ENCODE measurements around the gene ABCC4.

Gene ABCC4

DNA sequence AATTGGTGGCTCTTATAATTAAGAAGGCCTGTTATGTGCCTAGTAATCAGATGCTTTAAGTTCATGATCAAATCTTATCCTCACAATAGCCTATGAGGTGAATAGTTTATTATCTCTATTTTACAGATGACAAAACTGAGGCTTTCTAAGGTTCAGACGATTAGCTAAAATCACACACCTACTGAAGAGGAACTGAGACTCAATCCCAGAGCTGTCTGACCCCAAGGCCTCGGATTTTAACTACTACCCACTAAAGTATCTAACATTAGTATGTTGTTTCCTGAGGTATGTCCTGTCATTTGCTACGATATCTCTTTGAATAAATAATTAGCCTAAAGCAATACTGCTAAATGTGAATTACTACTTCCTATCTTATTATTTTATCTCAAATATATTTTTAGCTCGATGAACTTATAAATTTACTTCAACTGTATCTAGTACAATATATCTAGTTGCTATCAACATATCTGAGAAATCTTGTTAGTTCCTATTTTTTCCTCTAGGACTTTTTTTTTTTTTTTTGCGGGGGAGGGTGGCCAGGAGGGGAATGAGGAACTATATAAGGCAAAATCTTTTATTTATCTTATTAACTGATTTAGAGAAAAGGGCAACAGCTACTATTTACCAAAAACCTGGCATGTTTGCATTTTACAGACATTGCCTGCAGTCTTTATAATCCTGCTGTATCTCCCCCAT lies 118.5 kb downstream of the ABCC4 start:
- POLR2A ChIA-PET, result no interaction called here
- no peak overlapping the region for H3K27ac ChIP-seq (ENCODE audit: extremely low read depth, low read depth, low read length)
- no peak overlapping the region for H3K4me3 ChIP-seq (ENCODE audit: low read depth, low read length)
- TF ChIP-seq SP2 (tag by site-specific recombination; IDR thresholded peaks at IDR 0.05) (no peak), ZNF654 (tag by site-specific recombination; IDR thresholded peaks at IDR 0.05; ENCODE audit: low read depth) (no peak), SCRT1 (tag by site-specific recombination; IDR thresholded peaks at IDR 0.05; ENCODE audit: borderline replicate concordance) (no peak), SCRT2 (tag by site-specific recombination; IDR thresholded peaks at IDR 0.05) (no peak), ZFP69B (tag by site-specific recombination; IDR thresholded peaks at IDR 0.05) (no peak), ZNF624 (tag by site-specific recombination; IDR thresholded peaks at IDR 0.05) (no peak), ZNF843 (tag by site-specific recombination; IDR thresholded peaks at IDR 0.05) (no peak), ZNF416 (tag by site-specific recombination; IDR thresholded peaks at IDR 0.05) (no peak)
- H3K4me1 ChIP-seq (ENCODE audit: control insufficient read depth, insufficient read depth, low read length), result no peaks in the 10 kb centered on the region
- CTCF ChIA-PET, result interaction anchor here (1.0 to 1.1 kb wide), 2 partner anchors 9 to 222 kb away, joined by 4 to 8 read pairs; no protein-coding TSS in a partner anchor
- no peaks in the 10 kb centered on the region for H3K9me3 ChIP-seq (ENCODE audit: control insufficient read depth, insufficient read depth, low read depth, low read length)
- peaks cover 0 to 5% of the 10 kb centered on the region in 2 experiments; a peak in 1 of 3 replicates for H3K36me3 ChIP-seq (ENCODE audit: control insufficient read depth in 2 of 2, insufficient read depth in 1 of 2, low read length in 2 of 2)

- ChIA-PET POLR2A (no interaction called here), CTCF (interaction anchor here (1.0 to 1.4 kb wide), 2 partner anchors 10 to 223 kb away, joined by 4 to 5 read pairs; no protein-coding TSS in a partner anchor)
- no peak for TF ChIP-seq ZNF692 (tag by site-specific recombination; IDR thresholded peaks at IDR 0.05)
- TF ChIP-seq, protein P1, sequence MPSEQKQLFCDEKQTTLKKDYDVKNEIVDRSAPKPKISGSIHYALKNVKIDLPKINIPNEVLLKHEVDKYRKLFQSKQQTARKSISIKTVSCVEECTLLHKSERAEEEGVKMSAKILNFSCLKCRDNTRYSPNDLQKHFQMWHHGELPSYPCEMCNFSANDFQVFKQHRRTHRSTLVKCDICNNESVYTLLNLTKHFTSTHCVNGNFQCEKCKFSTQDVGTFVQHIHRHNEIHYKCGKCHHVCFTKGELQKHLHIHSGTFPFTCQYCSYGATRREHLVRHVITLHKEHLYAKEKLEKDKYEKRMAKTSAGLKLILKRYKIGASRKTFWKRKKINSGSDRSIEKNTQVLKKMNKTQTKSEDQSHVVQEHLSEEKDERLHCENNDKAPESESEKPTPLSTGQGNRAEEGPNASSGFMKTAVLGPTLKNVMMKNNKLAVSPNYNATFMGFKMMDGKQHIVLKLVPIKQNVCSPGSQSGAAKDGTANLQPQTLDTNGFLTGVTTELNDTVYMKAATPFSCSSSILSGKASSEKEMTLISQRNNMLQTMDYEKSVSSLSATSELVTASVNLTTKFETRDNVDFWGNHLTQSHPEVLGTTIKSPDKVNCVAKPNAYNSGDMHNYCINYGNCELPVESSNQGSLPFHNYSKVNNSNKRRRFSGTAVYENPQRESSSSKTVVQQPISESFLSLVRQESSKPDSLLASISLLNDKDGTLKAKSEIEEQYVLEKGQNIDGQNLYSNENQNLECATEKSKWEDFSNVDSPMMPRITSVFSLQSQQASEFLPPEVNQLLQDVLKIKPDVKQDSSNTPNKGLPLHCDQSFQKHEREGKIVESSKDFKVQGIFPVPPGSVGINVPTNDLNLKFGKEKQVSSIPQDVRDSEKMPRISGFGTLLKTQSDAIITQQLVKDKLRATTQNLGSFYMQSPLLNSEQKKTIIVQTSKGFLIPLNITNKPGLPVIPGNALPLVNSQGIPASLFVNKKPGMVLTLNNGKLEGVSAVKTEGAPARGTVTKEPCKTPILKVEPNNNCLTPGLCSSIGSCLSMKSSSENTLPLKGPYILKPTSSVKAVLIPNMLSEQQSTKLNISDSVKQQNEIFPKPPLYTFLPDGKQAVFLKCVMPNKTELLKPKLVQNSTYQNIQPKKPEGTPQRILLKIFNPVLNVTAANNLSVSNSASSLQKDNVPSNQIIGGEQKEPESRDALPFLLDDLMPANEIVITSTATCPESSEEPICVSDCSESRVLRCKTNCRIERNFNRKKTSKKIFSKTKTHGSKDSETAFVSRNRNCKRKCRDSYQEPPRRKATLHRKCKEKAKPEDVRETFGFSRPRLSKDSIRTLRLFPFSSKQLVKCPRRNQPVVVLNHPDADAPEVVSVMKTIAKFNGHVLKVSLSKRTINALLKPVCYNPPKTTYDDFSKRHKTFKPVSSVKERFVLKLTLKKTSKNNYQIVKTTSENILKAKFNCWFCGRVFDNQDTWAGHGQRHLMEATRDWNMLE (tag by site-specific recombination; conservative IDR thresholded peaks at IDR 0.05; ENCODE audit: low read depth), result no peak
- no peak for TF ChIP-seq ZNF138 (tag by site-specific recombination; IDR thresholded peaks at IDR 0.05; ENCODE audit: borderline replicate concordance)
- no peak for TF ChIP-seq ZNF561 (tag by site-specific recombination; IDR thresholded peaks at IDR 0.05; ENCODE audit: borderline replicate concordance)
- no peak for TF ChIP-seq GFI1B (tag by site-specific recombination; IDR thresholded peaks at IDR 0.05)
- TF ChIP-seq, protein P2, sequence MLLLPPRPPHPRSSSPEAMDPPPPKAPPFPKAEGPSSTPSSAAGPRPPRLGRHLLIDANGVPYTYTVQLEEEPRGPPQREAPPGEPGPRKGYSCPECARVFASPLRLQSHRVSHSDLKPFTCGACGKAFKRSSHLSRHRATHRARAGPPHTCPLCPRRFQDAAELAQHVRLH (tag by site-specific recombination; IDR thresholded peaks at IDR 0.05), result no peak
- TF ChIP-seq ZNF571 (tag by site-specific recombination; IDR thresholded peaks at IDR 0.05), result no peak
- no peak for TF ChIP-seq ZNF391 (tag by site-specific recombination; IDR thresholded peaks at IDR 0.05; ENCODE audit: borderline replicate concordance, low read depth)
- TF ChIP-seq ZNF548 (tag by site-specific recombination; IDR thresholded peaks at IDR 0.05), result no peak
- TF ChIP-seq TRIM28 (IDR thresholded peaks at IDR 0.05; ENCODE audit: borderline replicate concordance, low read length), result no peak
- TF ChIP-seq ZNF549 (tag by site-specific recombination; IDR thresholded peaks at IDR 0.05), result no peak
- no peak for TF ChIP-seq ZNF324 (tag by site-specific recombination; IDR thresholded peaks at IDR 0.05)
These were observed 119.7 kb downstream of the ABCC4 start for GRCh38 chr13:95181586-95181985.

More at GRCh38 chr13:95181586-95181985, 119.7 kb downstream of the ABCC4 start:
- Histone ChIP-seq H3K36me3 (ENCODE audit: control insufficient read depth in 2 of 2, insufficient read depth in 1 of 2, low read length in 2 of 2) (peaks cover 0 to 12% of the 10 kb centered on the region in 2 experiments; a peak in 1 of 3 replicates), H3K9me3 (ENCODE audit: control insufficient read depth, insufficient read depth, low read depth, low read length) (no peaks in the 10 kb centered on the region), H3K27ac (ENCODE audit: extremely low read depth, low read depth, low read length) (no peak overlapping the region), H3K4me3 (ENCODE audit: low read depth, low read length) (no peak overlapping the region), H3K4me1 (ENCODE audit: control insufficient read depth, insufficient read depth, low read length) (no peaks in the 10 kb centered on the region)
